ENCODE data around the gene SOBP.

GRCh38 chr6:107641071-107641470 lies 151.2 kb downstream of the SOBP start:
- no peak for TF ChIP-seq EP300 (IDR thresholded peaks at IDR 0.05)
- no peak for TF ChIP-seq CTCF (IDR thresholded peaks at IDR 0.05)
- no peak for TF ChIP-seq MYC (IDR thresholded peaks at IDR 0.05; ENCODE audit: borderline replicate concordance, low read length)
- TF ChIP-seq POLR2A (IDR thresholded peaks at IDR 0.05; ENCODE audit: low read length): no peak
- no peak for TF ChIP-seq BHLHE40 (IDR thresholded peaks at IDR 0.05; ENCODE audit: low read depth, low read length)
- no peak for TF ChIP-seq JUN (IDR thresholded peaks at IDR 0.05)
- no peak for TF ChIP-seq MAX (IDR thresholded peaks at IDR 0.05)
- TF ChIP-seq MAFK (IDR thresholded peaks at IDR 0.05; ENCODE audit: partially characterized antibody): no peak
- no peak for TF ChIP-seq CHD4 (IDR thresholded peaks at IDR 0.05; ENCODE audit: borderline replicate concordance)
- TF ChIP-seq RCOR1 (IDR thresholded peaks at IDR 0.05; ENCODE audit: low read depth, low read length): no peak
- TF ChIP-seq EHMT2 (IDR thresholded peaks at IDR 0.05; ENCODE audit: low read depth): no peak
- no peak for TF ChIP-seq NR3C1 (IDR thresholded peaks at IDR 0.05)
- TF ChIP-seq ZFP36 (IDR thresholded peaks at IDR 0.05; ENCODE audit: borderline replicate concordance, partially characterized antibody): no peak
- no peak for TF ChIP-seq CHD2 (IDR thresholded peaks at IDR 0.05; ENCODE audit: low read length, partially characterized antibody)

Measured in A549 (cell line).